GM19025 (cell line): ENCODE data around the gene CDKN1C.

Experiments used
- ATAC-seq: cut with Tn5 transposase; IDR thresholded peaks from one replicate; pipeline ENCODE4 v1.9.1; 2021; ENCODE audit warnings: mild to moderate bottlenecking, low read depth, moderate library complexity; ENCODE audit not compliant: unreplicated experiment

Gene CDKN1C

DNA sequence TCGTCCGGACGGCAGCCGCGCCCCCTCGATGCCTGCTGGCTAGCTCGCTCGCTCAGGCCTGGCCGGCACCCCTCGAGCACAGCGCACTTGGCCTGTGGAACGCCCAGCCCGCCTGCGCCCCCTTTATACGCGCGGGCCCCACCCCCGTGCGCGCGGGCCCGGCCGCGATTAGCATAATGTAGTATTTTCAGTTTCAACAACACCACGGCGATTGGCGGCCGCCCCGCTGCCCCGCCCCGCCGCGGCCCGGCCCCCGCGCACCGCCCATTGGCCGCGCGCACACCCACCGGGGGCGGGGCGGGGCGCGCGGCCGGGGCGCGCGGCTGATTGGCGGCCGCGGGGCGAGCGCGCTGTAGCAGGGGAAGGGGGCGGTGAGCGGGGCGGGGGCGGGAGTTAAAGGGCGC, at the start of gene CDKN1C:
TSS of gene CDKN1C (minus strand) at position 98 of the 404 bp plus-strand sequence. CDS start 319 bp downstream, outside the sequence.
- peak; percentile 84 for ATAC-seq

DNA sequence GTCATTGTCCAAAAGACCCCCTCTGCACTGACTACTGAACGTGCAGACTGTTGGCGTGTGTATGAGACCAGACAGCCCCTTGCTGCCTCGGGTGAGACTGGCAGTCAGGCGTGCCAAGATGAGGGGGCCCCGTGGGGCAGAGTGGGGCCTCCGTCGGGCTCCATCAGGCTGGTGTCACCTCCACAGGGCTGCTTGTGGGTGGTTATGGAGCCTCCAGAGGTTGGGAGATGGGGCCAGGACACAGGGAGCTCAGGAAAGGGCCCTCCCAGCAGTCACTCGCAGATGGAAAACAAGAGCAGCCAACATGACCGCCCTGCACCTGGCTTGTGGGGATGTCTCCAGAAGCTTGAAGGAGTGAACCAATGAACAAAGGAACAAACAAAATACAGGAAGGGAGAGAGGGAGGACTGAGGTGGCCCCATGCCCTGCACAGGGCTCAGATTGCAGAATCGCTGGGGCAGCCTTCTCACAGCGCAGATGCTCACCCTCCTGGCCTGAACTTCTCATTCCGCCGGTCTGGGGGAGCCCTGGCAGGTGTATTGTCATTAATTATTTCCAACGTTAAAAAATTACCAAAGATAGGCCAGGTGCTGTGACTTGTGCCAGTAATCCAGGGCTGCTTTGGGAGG, 49.1 kb upstream of the CDKN1C start:
- no peak for ATAC-seq

DNA sequence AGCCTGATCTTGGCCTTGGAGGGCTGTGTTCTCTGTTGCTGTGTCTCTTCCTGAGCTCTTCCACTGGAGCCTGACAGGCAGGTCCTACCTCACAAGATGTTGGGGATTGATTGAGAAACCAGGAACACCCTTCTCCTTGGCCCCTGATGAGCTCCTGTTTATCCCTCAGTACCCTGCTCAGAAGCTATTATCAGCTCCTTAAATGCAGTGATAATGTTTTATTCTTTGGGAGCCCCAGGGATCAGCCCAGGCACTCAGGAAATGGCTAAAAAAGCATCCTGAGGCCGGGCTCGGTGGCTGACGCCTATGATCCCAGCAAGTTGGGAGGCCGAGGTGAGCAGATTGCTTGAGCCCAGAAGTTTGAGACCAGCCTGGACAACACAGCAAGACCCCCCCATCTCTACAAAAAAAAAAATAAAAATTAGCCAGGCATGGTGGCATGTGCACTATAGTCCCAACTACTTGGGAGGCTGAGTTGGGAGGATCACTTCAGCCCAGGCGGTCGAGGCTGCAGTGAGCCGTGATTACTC, 48.5 kb upstream of the CDKN1C start:
- no peak for ATAC-seq

DNA sequence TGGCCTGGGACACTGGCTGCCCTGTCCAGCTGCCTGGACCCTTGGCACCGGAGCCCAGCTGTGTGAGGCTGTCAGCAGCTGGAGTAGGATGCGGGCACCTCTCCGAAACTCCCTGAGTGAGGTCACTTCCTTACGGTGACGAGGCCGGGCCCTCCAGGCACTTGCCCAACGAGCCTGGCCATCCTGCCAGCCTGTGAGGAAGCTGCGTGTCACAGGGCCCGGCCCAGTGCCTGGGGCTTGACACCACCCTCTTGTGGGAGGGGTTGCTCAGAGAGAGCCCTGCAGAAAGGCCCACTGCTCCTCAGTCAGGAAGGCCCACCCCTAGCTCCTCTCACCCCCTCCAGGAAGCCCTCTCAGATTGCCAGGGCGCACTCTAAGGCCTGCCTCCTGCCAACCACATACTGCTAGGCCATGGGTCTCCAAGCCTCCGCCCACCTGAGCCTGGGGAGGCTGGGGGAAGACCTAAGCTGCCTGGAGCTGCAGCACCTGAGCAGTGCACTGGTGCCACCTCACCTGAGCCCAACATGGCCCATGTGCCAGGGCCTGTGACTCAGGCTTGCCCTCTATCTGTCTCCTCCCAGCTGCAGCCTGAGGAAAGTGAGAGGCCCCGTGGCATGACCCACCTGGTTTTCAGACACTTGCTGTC, 47.9 kb upstream of the CDKN1C start:
- ATAC-seq, result no peak

DNA sequence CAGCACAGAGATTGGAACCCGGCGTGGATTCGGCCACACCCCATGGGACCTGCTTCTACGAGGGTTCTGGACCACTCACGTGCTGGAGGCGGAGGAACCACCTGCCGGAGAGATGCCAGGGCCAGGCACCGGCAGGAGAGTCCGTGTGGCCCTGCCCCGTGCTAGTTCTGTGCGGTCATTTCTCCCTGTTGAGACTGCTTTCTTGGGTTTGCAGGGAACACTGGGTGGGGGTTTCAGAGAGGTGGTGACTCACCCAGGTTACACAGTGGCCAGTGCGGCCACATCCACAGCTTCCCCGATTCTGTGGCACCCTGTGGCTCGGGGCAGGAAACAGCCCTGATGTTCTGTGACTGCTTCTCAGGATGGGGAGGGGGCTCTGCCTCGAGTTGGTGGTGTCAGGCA, 47.3 kb upstream of the CDKN1C start:
- no peak for ATAC-seq

DNA sequence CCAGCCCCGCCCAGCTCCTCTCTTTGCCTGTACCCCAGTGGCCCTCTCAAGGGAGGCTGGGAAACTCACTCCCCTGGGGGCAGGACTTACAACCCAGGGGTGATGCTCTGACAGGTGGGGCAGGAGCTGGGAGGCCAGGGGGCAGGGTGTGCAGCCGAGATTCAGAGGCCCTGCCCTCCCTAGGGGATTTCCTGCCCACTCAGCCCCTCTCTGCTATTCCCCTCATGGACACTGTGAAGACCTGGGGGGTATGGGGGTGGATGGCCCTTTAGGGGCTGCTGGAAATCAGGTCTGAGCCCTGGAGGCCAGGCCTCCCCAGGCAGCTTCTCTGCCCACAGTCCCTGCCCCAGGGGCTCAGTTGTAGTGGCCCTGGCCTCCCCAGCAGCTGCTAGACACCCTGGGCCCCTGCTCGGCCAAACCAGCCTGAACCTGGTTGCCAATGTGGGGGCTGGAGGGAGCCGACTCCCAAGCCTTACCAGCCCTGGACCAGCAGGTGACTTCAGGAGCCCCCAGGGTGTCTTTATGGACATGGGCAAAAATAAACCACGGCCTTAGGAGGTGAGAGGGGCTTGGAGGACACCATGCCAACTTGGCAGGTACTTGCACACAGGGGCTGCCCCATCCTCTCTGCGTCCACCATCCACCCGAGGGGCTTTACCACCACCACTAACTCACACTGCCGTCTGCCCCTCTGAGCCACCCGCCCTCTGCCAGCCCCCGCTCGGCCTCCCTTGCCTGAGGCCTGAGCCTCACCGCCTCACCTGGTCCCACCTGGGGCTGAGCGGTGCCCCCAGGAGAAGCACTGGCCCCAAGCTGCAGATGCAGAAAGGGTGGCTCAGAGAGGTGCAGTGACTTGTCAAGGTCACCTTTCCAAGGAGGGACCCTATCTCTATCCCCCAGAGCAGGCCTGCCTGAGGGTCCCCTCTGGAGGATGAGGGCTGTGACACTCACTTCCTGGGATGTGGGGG, 46.5 kb upstream of the CDKN1C start:
- ATAC-seq, result no peak

DNA sequence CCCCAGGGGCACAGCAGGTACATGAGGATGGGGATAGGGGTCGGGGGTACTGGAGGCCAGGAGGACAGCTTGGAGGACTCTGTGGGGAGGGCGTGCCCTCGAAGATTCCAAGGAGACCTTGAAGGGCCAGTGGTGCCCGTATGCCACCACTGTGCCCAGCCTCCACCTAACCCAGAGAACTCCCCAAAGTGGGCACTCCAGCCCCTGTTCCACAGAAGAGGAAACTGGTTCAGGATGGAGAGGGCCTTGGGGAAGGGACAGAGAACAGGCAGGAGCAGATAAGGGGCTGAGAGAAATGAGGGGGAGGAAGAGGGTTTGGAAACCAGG, 45.8 kb upstream of the CDKN1C start:
- no peak for ATAC-seq

DNA sequence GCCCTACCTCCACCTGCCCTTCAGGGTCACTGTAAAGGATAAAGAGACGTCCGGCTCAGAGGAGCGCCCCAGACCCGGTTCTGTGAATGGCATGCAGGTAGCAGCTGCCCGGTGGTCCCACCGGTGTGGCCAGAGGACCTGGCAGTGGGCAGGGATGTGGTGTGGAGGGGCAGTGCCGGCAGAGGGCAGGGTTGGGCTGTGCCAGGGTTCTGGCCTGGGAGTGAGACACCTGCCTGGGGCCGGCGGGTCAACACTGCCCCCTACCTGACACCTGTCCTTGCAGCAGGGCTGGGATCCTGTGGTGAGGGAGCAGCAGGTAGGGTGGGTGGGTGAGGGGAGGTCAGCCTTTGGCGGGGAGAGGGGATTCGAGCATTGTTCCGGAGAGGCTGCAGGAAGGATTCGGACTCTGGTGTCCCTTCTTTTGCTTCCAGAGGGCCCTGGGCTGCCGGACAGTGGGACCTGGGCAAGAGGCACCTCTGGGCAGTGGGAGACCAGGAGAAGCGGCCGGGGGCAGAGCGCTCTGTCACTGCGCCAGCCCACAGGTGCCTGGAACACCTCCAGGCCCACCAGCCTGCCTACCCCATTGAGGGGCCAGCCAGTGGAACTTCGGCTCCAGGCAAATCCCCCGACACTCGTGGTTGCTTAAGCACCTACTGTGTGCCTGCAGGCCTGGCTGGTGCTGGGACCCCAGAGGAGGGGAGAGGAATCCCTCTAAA, 45.3 kb upstream of the CDKN1C start:
- peak; percentile 43 for ATAC-seq

DNA sequence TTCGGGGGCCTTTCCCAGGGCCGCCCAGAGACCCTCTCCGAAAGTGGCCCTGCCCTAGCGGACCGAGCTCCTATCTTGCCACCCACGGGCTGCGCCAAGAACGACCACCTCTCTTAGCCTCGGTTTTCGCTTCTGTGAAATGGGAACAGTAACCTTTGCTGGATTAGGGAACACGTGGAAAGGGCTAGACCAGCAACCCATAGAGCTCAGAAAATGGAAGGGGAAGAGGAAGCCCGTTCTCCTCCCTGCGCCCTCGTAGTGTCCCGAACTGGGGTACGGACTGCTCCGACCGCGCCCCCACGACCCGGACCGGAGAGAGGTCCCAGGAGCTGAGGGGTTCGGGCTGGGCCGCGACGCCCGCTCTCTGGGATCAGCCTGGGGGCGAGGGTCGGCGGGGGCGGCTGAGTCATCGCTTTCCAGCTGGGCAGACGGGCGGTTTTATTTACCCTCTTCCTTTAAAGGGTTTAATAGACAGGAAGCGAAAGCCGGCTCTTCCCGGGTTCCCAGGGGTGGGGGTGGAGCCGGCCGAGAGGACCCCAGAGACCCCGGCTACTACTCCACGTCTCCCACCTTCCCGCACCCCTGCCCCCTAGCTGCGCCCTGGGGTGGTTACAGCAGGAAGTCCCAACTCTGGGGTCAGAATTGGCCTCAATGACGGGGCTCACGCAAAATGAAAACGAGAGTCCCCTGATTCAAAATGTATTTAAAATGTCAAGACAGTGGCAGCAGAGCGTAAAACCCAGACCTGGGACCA, 44.6 kb upstream of the CDKN1C start:
- ATAC-seq, result peak; percentile 23

DNA sequence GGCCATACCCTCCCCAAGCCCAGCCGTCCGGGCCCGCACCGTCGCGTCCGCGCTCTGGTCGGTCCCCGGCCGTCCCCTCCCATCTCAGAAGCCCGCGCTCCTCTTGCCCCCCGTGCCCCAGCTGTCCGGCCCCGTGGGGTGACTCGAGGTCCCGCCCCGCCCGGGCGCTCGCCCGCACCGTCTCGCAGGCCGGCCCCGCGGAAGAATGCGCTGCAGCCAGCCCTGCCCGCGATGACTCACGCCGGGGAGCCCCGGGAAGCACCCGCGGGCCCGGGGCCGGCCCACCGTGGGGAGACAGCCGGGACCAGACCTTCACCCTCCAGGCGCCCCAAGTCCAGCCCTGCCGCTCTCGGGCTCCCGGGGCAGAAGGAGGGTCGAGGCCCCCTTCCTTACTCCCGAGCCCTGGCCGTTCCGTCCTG, 44.0 kb upstream of the CDKN1C start:
- no peak for ATAC-seq

DNA sequence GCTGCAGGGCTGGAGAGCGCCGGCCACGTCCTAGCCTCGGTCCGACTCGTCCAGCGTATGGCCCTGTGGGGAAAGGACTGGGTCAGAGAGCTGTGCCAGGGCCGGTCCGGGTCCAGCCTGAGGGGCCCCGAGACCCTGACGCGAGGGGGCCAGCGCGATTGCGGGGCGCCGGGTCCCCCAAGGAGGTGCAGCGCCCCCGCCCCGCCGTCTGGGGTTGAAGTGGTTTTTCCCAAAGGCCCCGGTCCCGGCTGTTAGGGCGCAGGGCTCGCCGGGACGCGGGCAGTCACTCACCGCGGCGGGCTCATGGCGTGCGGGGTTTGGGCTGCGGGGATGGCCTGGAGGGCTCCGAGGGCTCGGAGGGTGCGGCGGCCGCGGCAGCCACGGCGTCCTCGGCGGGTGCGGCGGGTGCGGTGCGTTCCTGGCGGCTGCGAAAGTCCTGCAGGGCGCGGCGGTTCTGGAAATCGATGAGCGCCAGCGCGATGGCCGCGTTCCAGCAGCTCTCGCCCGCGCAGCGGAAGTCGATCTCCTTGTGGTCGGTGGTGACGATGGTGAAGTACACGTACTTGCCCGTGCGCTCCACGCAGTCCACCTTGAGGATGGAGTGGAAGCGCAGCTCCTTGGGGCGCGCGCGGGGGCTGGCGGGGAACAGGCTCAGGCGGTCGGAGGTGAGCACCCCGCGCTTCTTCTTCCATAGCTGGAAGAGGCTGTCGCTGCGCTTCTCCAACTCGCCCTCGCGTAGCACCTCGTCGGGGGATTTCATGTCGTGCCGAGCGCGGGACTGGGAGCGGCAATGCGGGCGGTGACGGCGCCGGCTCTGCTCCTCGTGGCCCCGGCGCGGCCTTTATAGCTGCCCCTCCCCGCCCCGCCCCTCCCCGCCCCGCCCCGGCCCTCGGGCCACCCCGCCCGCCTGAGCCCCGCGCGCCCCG, 43.3 kb upstream of the CDKN1C start, which contains the start of gene PHLDA2:
TSS of gene PHLDA2 (minus strand) at position 816 of the 926 bp plus-strand sequence. CDS start at position 760, 56 bp downstream.
- no peak for ATAC-seq

DNA sequence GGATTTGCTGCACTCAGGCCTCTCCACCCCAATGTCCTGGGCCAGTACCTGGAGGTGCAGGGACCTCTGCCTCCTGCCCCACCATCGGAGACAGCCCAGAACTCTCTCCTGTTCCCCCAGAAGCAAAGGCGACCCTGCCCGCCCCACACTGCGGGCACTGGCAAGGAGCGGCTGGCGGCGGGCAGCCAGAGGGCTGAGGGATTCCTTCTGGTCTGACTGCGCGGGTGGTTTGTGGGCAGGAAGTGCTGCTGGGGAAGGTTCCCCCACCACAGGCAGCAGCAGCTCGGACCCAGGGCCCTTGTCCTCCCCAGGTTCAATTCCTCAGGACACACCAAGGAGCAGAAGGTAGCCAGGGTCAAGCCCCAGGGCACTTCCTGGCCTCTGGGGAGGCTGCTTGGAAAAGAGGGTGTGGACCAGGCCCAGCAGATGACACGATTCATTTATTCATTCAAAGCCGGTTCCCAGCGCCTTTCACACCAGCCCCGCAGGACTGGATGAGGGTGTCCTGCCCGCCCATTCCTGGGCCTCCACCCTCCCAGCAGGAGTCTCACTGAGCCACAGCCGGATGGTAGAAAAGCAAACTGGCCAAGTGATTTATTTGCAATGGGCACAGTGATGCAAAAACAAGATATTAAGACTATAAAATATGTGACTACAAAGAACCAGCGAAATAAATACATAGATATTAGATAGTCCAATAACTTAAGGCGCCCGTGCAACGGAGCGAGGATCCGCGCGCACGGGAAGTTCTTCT, 42.5 kb upstream of the CDKN1C start:
- ATAC-seq, result no peak

DNA sequence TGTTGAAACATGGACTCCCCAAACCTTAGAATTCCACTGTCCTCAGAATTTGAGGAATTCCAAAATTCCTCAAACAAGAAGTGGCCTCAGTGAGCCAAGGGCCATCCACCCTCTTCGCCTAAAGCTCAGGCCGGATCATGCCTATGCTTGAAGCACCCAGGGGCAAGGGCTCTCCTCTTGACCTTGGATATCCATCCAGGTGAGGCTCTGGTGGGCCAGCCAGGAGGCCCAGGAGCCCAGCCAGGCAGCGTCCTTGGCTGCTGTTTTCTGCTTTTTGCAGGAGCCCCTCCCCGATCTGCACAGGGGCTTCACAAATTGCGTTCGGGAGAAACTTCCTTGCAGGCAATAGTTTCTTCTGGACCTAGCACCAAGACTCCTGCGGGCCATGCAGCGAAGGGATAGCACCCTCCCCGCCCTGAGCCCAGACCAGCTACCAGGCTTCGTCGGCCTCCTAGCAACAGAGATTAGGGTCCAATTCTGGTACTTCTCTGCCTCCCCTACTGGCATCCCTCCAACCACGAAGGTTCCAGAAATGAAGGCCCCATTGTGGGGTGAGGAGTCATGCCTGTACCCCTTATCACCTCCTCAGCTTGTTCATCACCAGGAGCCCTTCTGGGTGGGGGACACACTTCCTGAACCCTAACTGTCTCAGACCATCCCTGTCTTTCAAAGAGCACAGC, 41.7 kb upstream of the CDKN1C start:
- ATAC-seq, result no peak

DNA sequence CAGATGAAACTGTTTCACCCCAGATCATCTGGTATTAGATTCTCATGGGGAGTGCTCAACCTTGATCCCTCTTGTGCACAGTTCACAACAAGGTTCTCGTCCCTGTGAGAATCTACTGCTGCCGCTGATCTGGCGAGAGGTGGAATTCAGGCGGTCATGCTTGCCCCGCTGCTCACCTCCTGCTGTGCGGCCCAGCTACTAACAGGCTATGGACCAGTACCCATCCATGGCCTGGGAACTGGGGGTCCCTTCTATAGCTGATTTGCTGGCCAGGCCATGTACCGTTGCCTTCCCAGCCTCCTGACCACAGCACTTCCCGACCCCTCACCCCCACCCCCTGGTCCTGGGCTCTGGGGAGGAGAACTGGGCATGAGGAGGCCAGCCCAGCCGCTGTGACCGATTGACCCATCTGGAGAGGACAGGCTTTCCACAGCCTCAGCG, 41.1 kb upstream of the CDKN1C start:
- no peak for ATAC-seq

DNA sequence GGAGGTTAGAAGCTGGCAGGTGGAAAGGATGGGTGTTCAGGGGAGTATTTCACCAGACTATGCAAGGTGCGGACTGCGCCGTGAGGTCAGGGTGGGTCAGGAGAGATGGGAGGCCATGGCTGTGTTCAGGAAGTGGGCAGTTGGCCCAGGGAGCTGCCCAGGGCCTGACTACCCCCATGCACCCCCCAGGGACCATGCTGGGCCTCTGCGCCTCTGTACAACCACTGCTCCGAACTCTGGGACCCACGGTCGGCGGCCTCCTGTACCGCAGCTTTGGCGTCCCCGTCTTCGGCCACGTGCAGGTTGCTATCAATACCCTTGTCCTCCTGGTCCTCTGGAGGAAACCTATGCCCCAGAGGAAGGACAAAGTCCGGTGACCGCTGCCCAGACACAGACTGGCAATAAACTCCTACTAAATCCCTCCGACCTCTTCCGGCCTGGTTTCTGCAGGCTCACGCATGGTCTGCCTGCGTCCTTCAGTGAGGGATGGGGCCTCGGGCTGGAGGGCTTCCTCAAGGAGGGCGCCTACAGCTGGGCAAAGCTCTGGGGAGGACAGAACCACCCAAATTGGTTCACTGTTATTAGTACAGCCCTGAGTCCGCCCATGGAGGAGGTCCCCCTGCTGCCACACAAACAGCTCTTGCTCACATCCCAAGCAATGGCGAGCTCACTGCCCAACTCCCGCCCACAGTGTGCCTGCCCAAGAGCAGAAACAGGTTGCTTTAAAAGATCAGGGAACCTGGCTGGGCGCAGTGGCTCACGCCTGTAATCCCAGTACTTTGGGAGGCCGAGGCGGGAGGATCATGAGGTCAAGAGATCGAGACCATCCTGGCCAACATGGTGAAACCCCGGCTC, 39.5 kb upstream of the CDKN1C start:
- no peak for ATAC-seq

DNA sequence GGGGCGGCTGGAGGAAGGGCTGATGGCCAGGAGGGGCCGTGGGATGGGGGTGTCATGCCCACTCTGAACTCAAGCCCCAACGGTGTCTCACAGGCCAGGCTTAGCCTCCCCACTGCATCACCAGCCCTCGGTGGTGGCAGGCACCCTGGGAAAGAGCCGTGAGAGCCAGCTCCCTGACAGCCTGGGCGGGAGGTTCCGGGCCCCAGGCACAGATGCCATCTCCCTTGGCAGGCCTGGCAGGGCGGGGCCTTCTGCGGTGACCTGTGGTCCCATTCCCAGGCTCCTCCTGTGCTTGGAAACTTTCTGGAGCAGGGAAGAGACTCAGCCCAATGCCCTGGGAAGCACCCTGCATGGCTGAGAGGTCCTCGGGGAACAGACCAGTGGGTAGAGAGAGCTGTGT, 38.8 kb upstream of the CDKN1C start:
- ATAC-seq, result no peak
